Nephron (organoid): Measurements from ENCODE around the gene ATCAY.

Source experiments
- H3K27ac Mint-ChIP-seq, 3 experiments: 2 replicates each; pipeline ENCODE4 v1.8.0; 2020; ENCODE audit warnings: mixed read lengths in 3 of 3, mild to moderate bottlenecking in 2 of 3, moderate library complexity in 1 of 3
- H3K27me3 Mint-ChIP-seq: 2 replicates; pipeline ENCODE4 v1.8.0; 2021; ENCODE audit warnings: low read depth, mild to moderate bottlenecking, moderate library complexity, mixed read lengths
- H3K36me3 Mint-ChIP-seq: 2 replicates; pipeline ENCODE4 v1.8.0; 2020; ENCODE audit warnings: low read depth, mixed read lengths
- H3K4me1 Mint-ChIP-seq: 2 replicates; pipeline ENCODE4 v1.8.0; 2020; ENCODE audit warnings: mixed read lengths
- H3K4me3 Mint-ChIP-seq, 3 experiments: 2 replicates each; pipeline ENCODE4 v1.8.0; 2020; ENCODE audit warnings: mild to moderate bottlenecking in 3 of 3, mixed read lengths in 3 of 3, moderate library complexity in 2 of 3
- H3K9me3 Mint-ChIP-seq: 2 replicates; pipeline ENCODE4 v1.8.0; 2020; ENCODE audit warnings: mixed read lengths
- CTCF ChIP-seq, 3 experiments: fragments of 200-600 bp; sonication (generic); IDR thresholded peaks; one replicate each; pipeline ENCODE4 v1.5.0; 2021; ENCODE audit warnings: antibody characterized with exemption in 3 of 3; ENCODE audit not compliant: unreplicated experiment in 3 of 3

ATCAY gene

GRCh38 chr19:3910105-3910504 is 29.6 kb downstream of the ATCAY start:
- no peak for TF ChIP-seq CTCF (IDR thresholded peaks at IDR 0.05; ENCODE audit: unreplicated experiment in 3 of 3)
- Mint-ChIP-seq H3K9me3 (peaks cover 9% of the 10 kb centered on the region), H3K27ac (no peak overlapping the region), H3K36me3 (no peaks in the 10 kb centered on the region), H3K4me1 (no peaks in the 10 kb centered on the region), H3K4me3 (no peak overlapping the region), H3K27me3 (peaks cover 11% of the 10 kb centered on the region)

- no peaks in the 10 kb centered on the region for H3K36me3 Mint-ChIP-seq
- H3K4me1 Mint-ChIP-seq, result no peaks in the 10 kb centered on the region
- H3K4me3 Mint-ChIP-seq, result no peak overlapping the region
- no peak overlapping the region for H3K27ac Mint-ChIP-seq
- peaks cover 7% of the 10 kb centered on the region for H3K27me3 Mint-ChIP-seq
- H3K9me3 Mint-ChIP-seq, result peaks cover 8% of the 10 kb centered on the region
- no peak for TF ChIP-seq CTCF (IDR thresholded peaks at IDR 0.05; ENCODE audit: unreplicated experiment in 3 of 3)
Measured at GRCh38 chr19:3914199-3914598, 33.7 kb downstream of the ATCAY start.

GRCh38 chr19:3916033-3916432 is 35.5 kb downstream of the ATCAY start:
- TF ChIP-seq CTCF (IDR thresholded peaks at IDR 0.05; ENCODE audit: unreplicated experiment in 3 of 3), result no peak
- H3K9me3 Mint-ChIP-seq, result peaks cover 5% of the 10 kb centered on the region
- H3K4me1 Mint-ChIP-seq, result no peaks in the 10 kb centered on the region
- H3K4me3 Mint-ChIP-seq, result no peak overlapping the region
- H3K27me3 Mint-ChIP-seq, result peaks cover 7% of the 10 kb centered on the region
- H3K27ac Mint-ChIP-seq, result no peak overlapping the region
- no peaks in the 10 kb centered on the region for H3K36me3 Mint-ChIP-seq

- H3K9me3 Mint-ChIP-seq, result peaks cover 15% of the 10 kb centered on the region
- no peaks in the 10 kb centered on the region for H3K36me3 Mint-ChIP-seq
- H3K4me3 Mint-ChIP-seq, result no peak overlapping the region
- H3K4me1 Mint-ChIP-seq, result no peaks in the 10 kb centered on the region
- no peaks in the 10 kb centered on the region for H3K27me3 Mint-ChIP-seq
- no peak overlapping the region for H3K27ac Mint-ChIP-seq
- TF ChIP-seq CTCF (IDR thresholded peaks at IDR 0.05; ENCODE audit: unreplicated experiment in 3 of 3), result no peak
Measured at GRCh38 chr19:3919793-3920192, 39.3 kb downstream of the ATCAY start.

GRCh38 chr19:3923096-3923758 is 42.7 kb downstream of the ATCAY start:
- H3K4me3 Mint-ChIP-seq, result no peak overlapping the region
- no peak for TF ChIP-seq CTCF (IDR thresholded peaks at IDR 0.05; ENCODE audit: unreplicated experiment in 3 of 3)
- H3K27ac Mint-ChIP-seq, result no peak overlapping the region
- no peaks in the 10 kb centered on the region for H3K36me3 Mint-ChIP-seq
- no peaks in the 10 kb centered on the region for H3K27me3 Mint-ChIP-seq
- no peaks in the 10 kb centered on the region for H3K4me1 Mint-ChIP-seq
- H3K9me3 Mint-ChIP-seq, result peaks cover 20% of the 10 kb centered on the region

- peaks cover 20% of the 10 kb centered on the region for H3K9me3 Mint-ChIP-seq
- no peaks in the 10 kb centered on the region for H3K4me1 Mint-ChIP-seq
Measured at GRCh38 chr19:3923912-3924311, 43.4 kb downstream of the ATCAY start.

More at GRCh38 chr19:3923912-3924311, 43.4 kb downstream of the ATCAY start:
- TF ChIP-seq CTCF (IDR thresholded peaks at IDR 0.05; ENCODE audit: unreplicated experiment in 3 of 3), result no peak
- Mint-ChIP-seq H3K4me3 (no peak overlapping the region), H3K27me3 (peaks cover under 1% of the 10 kb centered on the region), H3K36me3 (no peaks in the 10 kb centered on the region), H3K27ac (no peak overlapping the region)
